ENCODE measurements around the gene ROR2.

ROR2 gene

DNA sequence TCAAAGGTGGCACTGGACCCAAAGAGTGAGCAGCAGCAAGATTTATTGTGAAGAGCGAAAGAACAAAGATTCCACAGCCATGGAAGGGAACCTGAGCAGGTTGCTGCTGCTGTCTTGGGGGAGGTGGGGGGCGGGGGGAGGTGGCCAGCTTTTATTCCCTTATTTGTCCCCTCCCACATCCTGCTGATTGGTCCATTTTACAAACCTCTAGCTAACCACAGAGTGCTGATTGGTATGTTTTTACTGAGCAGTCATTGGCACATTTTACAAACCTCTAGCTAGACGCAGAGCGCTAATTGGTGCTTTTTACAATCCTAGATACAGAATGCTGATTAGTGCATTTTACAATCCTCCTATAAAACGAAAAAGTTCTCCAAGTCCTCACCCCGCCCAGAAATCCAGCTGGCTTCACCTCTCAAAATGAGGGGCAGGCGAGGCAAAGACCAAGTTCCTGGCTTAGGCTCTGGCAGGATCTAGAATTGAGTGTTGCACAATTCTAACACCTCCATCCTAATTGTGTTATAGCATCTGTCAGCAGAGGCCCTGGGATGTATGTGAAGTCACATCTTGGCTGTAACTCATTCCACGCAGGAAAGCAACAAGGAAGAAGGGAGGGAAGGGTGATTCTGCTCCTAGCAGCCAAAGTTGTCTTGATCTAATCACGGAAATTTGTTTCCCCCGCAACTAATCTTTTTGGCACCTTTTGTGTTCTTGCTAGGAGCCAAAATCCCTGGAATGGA, 34.3 kb downstream of the ROR2 start:
- H3K9me2 ChIP-seq (replicated peaks; ENCODE audit: low read depth, low read length), result no peaks in the 10 kb centered on the region
- no peak overlapping the region for H3K4me2 ChIP-seq (ENCODE audit: low read depth, low read length, poor library complexity, severe bottlenecking)
- H3K9me3 ChIP-seq (ENCODE audit: insufficient read depth, low read depth, low read length), result no peaks in the 10 kb centered on the region
- H2AFZ ChIP-seq (ENCODE audit: low read length), result no peak overlapping the region
- H3K79me2 ChIP-seq (ENCODE audit: insufficient read depth, low read length), result no peaks in the 10 kb centered on the region
- H3K27me3 ChIP-seq (ENCODE audit: insufficient read depth, low read length, poor library complexity, severe bottlenecking), result no peaks in the 10 kb centered on the region
- H3K36me3 ChIP-seq (ENCODE audit: insufficient read depth, low read length), result no peaks in the 10 kb centered on the region
- no peaks in the 10 kb centered on the region for H3F3A ChIP-seq (ENCODE audit: low read depth)
- H3K4me3 ChIP-seq (ENCODE audit: low read length, poor library complexity, severe bottlenecking), result no peak overlapping the region
- no peaks in the 10 kb centered on the region for H3K4me1 ChIP-seq (ENCODE audit: insufficient read depth, low read length, poor library complexity, severe bottlenecking)
- no peak overlapping the region for H3K9ac ChIP-seq (ENCODE audit: low read depth, low read length, poor library complexity, severe bottlenecking)
- no peak for TF ChIP-seq EZH2phosphoT487 (IDR thresholded peaks at IDR 0.05; ENCODE audit: borderline replicate concordance)
- TF ChIP-seq, protein P1, sequence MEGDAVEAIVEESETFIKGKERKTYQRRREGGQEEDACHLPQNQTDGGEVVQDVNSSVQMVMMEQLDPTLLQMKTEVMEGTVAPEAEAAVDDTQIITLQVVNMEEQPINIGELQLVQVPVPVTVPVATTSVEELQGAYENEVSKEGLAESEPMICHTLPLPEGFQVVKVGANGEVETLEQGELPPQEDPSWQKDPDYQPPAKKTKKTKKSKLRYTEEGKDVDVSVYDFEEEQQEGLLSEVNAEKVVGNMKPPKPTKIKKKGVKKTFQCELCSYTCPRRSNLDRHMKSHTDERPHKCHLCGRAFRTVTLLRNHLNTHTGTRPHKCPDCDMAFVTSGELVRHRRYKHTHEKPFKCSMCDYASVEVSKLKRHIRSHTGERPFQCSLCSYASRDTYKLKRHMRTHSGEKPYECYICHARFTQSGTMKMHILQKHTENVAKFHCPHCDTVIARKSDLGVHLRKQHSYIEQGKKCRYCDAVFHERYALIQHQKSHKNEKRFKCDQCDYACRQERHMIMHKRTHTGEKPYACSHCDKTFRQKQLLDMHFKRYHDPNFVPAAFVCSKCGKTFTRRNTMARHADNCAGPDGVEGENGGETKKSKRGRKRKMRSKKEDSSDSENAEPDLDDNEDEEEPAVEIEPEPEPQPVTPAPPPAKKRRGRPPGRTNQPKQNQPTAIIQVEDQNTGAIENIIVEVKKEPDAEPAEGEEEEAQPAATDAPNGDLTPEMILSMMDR (conservative IDR thresholded peaks at IDR 0.05; ENCODE audit: low read length), result no peak
- no peaks in the 10 kb centered on the region for H4K20me1 ChIP-seq (ENCODE audit: insufficient read depth, low read length, poor library complexity, severe bottlenecking)

DNA sequence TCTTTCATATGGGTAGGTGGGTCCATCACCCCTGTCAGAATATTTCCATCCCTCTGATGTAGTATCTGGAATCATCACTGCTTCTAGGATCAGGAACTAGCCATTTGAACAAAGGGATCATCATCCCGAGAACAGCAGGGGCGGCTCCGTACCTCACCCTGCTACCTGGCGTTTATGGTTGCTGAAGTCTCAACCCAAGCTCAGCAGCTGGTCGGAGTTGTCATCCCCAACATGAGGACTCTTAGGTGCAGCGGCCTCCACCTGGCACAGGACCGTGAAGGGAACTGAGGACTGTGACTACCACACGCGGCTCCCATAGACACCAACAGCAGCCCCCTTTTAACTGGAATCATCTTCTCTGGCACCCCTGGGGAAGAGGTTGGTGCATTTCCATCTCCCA, 35.1 kb downstream of the ROR2 start:
- Histone ChIP-seq H3F3A (ENCODE audit: low read depth) (no peaks in the 10 kb centered on the region), H2AFZ (ENCODE audit: low read length) (no peak overlapping the region), H3K27me3 (ENCODE audit: insufficient read depth, low read length, poor library complexity, severe bottlenecking) (no peaks in the 10 kb centered on the region), H3K4me3 (ENCODE audit: low read length, poor library complexity, severe bottlenecking) (no peak overlapping the region), H3K9me3 (ENCODE audit: insufficient read depth, low read depth, low read length) (no peaks in the 10 kb centered on the region), H3K36me3 (ENCODE audit: insufficient read depth, low read length) (no peaks in the 10 kb centered on the region), H4K20me1 (ENCODE audit: insufficient read depth, low read length, poor library complexity, severe bottlenecking) (no peaks in the 10 kb centered on the region), H3K9ac (ENCODE audit: low read depth, low read length, poor library complexity, severe bottlenecking) (no peak overlapping the region), H3K4me2 (ENCODE audit: low read depth, low read length, poor library complexity, severe bottlenecking) (no peak overlapping the region), H3K4me1 (ENCODE audit: insufficient read depth, low read length, poor library complexity, severe bottlenecking) (no peaks in the 10 kb centered on the region), H3K79me2 (ENCODE audit: insufficient read depth, low read length) (no peaks in the 10 kb centered on the region), H3K9me2 (replicated peaks; ENCODE audit: low read depth, low read length) (no peaks in the 10 kb centered on the region)
- no peak for TF ChIP-seq EZH2phosphoT487 (IDR thresholded peaks at IDR 0.05; ENCODE audit: borderline replicate concordance)
- TF ChIP-seq, protein P1 (conservative IDR thresholded peaks at IDR 0.05; ENCODE audit: low read length), result no peak

DNA sequence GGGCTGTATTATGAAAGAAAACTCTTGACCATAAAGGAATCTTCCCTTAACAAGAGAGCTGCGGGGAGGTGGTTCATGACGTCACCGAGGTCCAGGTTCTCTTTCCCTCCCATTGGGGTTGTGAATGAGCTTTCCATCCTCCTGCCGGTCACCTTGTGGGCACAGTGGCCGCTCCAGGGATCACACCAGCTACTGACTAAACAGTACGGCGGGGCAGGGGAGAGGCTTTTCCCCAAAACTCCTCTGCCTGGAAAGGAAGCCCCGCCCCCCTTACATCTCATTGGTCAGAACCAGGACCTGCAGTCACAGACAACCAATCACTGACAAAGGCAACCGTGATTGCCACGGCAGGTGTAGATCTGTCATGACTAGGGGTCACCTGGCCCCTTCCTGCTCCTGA, 35.6 kb downstream of the ROR2 start:
- Histone ChIP-seq H3K79me2 (ENCODE audit: insufficient read depth, low read length) (no peaks in the 10 kb centered on the region), H3F3A (ENCODE audit: low read depth) (no peaks in the 10 kb centered on the region), H3K4me2 (ENCODE audit: low read depth, low read length, poor library complexity, severe bottlenecking) (no peak overlapping the region), H3K4me3 (ENCODE audit: low read length, poor library complexity, severe bottlenecking) (no peak overlapping the region), H2AFZ (ENCODE audit: low read length) (no peak overlapping the region), H3K36me3 (ENCODE audit: insufficient read depth, low read length) (no peaks in the 10 kb centered on the region), H3K27me3 (ENCODE audit: insufficient read depth, low read length, poor library complexity, severe bottlenecking) (no peaks in the 10 kb centered on the region), H3K9ac (ENCODE audit: low read depth, low read length, poor library complexity, severe bottlenecking) (no peak overlapping the region), H3K9me2 (replicated peaks; ENCODE audit: low read depth, low read length) (no peaks in the 10 kb centered on the region), H3K4me1 (ENCODE audit: insufficient read depth, low read length, poor library complexity, severe bottlenecking) (no peaks in the 10 kb centered on the region), H3K9me3 (ENCODE audit: insufficient read depth, low read depth, low read length) (no peaks in the 10 kb centered on the region), H4K20me1 (ENCODE audit: insufficient read depth, low read length, poor library complexity, severe bottlenecking) (no peaks in the 10 kb centered on the region)
- no peak for TF ChIP-seq EZH2phosphoT487 (IDR thresholded peaks at IDR 0.05; ENCODE audit: borderline replicate concordance)
- TF ChIP-seq, protein P1 (conservative IDR thresholded peaks at IDR 0.05; ENCODE audit: low read length), result no peak
